Jurkat, Clone E6-1 (cell line): ENCODE data around the gene HTRA3.

Experiments used
- DNase-seq: peaks from one replicate; pipeline ENCODE4 v3.0.0-alpha.2; 2011; ENCODE audit warnings: low read depth, low spot score
- H3K4me3 ChIP-seq: 2 replicates; pipeline ENCODE4 v1.5.1; 2011; ENCODE audit warnings: mild to moderate bottlenecking, low read length, control low read depth, moderate library complexity

HTRA3 gene

GRCh38 chr4:8301851-8302730, 32.5 kb downstream of the HTRA3 start:
- DNase-seq: no peak
- H3K4me3 ChIP-seq: no peak overlapping the region

GRCh38 chr4:8303081-8303480, 33.5 kb downstream of the HTRA3 start:
- no peak for DNase-seq
- no peak overlapping the region for H3K4me3 ChIP-seq

- H3K4me3 ChIP-seq: no peak overlapping the region
- DNase-seq: no peak
Observed at GRCh38 chr4:8303485-8304281, 34.1 kb downstream of the HTRA3 start.

GRCh38 chr4:8304827-8305695, 35.5 kb downstream of the HTRA3 start:
- no peak for DNase-seq
- no peak overlapping the region for H3K4me3 ChIP-seq

GRCh38 chr4:8305851-8306471, 36.4 kb downstream of the HTRA3 start:
- H3K4me3 ChIP-seq: no peak overlapping the region
- DNase-seq: no peak

GRCh38 chr4:8306511-8307021, 37.0 kb downstream of the HTRA3 start:
- DNase-seq: no peak

GRCh38 chr4:8307121-8307520, 37.6 kb downstream of the HTRA3 start:
- no peak for DNase-seq
- no peak overlapping the region for H3K4me3 ChIP-seq

More at GRCh38 chr4:8306511-8307021, 37.0 kb downstream of the HTRA3 start:
- H3K4me3 ChIP-seq: no peak overlapping the region

- DNase-seq: no peak
Observed at GRCh38 chr4:8307714-8308113, 38.2 kb downstream of the HTRA3 start.

GRCh38 chr4:8308144-8308543, 38.6 kb downstream of the HTRA3 start:
- no peak overlapping the region for H3K4me3 ChIP-seq
- DNase-seq: no peak

More at GRCh38 chr4:8307714-8308113, 38.2 kb downstream of the HTRA3 start:
- no peak overlapping the region for H3K4me3 ChIP-seq

GRCh38 chr4:8308856-8309771, 39.6 kb downstream of the HTRA3 start:
- DNase-seq: no peak
- H3K4me3 ChIP-seq: no peak overlapping the region

GRCh38 chr4:8310306-8310705, 40.8 kb downstream of the HTRA3 start:
- no peak overlapping the region for H3K4me3 ChIP-seq
- no peak for DNase-seq

GRCh38 chr4:8311101-8312068, 41.8 kb downstream of the HTRA3 start:
- H3K4me3 ChIP-seq: no peak overlapping the region
- no peak for DNase-seq

GRCh38 chr4:8312069-8312445, 42.5 kb downstream of the HTRA3 start:
- no peak for DNase-seq
- H3K4me3 ChIP-seq: no peak overlapping the region

GRCh38 chr4:8312976-8313375, 43.4 kb downstream of the HTRA3 start:
- no peak for DNase-seq
- no peak overlapping the region for H3K4me3 ChIP-seq

GRCh38 chr4:8314691-8315255, 45.2 kb downstream of the HTRA3 start:
- H3K4me3 ChIP-seq: no peak overlapping the region
- no peak for DNase-seq
